ENCODE results near the gene AMIGO2.
"Not testable (repeated sequence)": the region's sequence is repeated elsewhere in the genome, so short reads cannot be mapped to it uniquely, and the experiment has no call there.

The AMIGO2 gene

GRCh38 chr12:47056944-47057343 lies 22.8 kb downstream of the AMIGO2 start:
- H3K4me1 ChIP-seq (ENCODE audit: control insufficient read depth in 1 of 2, insufficient read depth in 2 of 2, low read length in 2 of 2); H3K9me3 ChIP-seq (ENCODE audit: control insufficient read depth in 1 of 2, low read length in 2 of 2); H3K36me3 ChIP-seq (ENCODE audit: control insufficient read depth in 1 of 2, insufficient read depth in 2 of 2, low read length in 2 of 2); H3K27me3 ChIP-seq (ENCODE audit: control insufficient read depth in 1 of 2, insufficient read depth in 2 of 2, low read length in 2 of 2); H3K9ac ChIP-seq (ENCODE audit: low read depth in 1 of 2, low read length in 2 of 2); H3K27ac ChIP-seq (ENCODE audit: low read depth, low read length); H3K4me3 ChIP-seq (ENCODE audit: low read depth in 1 of 2, low read length in 2 of 2): not testable (repeated sequence)

GRCh38 chr12:47055856-47056255 lies 23.9 kb downstream of the AMIGO2 start:
- H3K9ac ChIP-seq (ENCODE audit: low read depth in 1 of 2, low read length in 2 of 2) = not testable (repeated sequence)

DNA sequence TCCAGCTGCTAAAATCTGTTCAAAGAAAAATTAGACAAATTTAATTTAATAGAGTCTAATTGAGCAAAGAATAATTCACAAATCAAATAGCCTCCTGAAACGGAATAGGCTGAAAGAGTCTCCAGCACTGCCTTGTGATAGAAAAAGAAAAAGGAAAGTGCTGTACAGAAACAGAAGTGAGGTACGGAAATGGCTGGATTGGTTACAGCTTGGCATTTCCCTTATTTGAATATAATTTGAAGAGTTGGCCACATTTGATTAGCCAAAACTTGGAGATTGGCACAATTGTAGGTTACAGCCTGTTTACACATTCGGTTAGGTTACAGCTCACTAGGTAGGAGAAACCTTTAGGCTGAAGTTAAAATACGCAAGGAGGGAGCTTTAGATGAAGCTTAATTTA lies 25.1 kb downstream of the AMIGO2 start:
- H3K36me3 ChIP-seq (ENCODE audit: control insufficient read depth in 1 of 2, insufficient read depth in 2 of 2, low read length in 2 of 2) = no peaks in the 10 kb centered on the region
- H3K27ac ChIP-seq (ENCODE audit: low read depth, low read length) = no peak overlapping the region
- H3K9me3 ChIP-seq (ENCODE audit: control insufficient read depth in 1 of 2, low read length in 2 of 2) = peaks cover 7 to 11% of the 10 kb centered on the region in 2 donors
- no peaks in the 10 kb centered on the region for H3K4me1 ChIP-seq (ENCODE audit: control insufficient read depth in 1 of 2, insufficient read depth in 2 of 2, low read length in 2 of 2)
- no peaks in the 10 kb centered on the region for H3K27me3 ChIP-seq (ENCODE audit: control insufficient read depth in 1 of 2, insufficient read depth in 2 of 2, low read length in 2 of 2)
- no peak overlapping the region for H3K9ac ChIP-seq (ENCODE audit: low read depth in 1 of 2, low read length in 2 of 2)
- no peak overlapping the region for H3K4me3 ChIP-seq (ENCODE audit: low read depth in 1 of 2, low read length in 2 of 2)

More at GRCh38 chr12:47055856-47056255, 23.9 kb downstream of the AMIGO2 start:
- not testable (repeated sequence) for H3K27ac ChIP-seq (ENCODE audit: low read depth, low read length); H3K4me3 ChIP-seq (ENCODE audit: low read depth in 1 of 2, low read length in 2 of 2); H3K36me3 ChIP-seq (ENCODE audit: control insufficient read depth in 1 of 2, insufficient read depth in 2 of 2, low read length in 2 of 2); H3K9me3 ChIP-seq (ENCODE audit: control insufficient read depth in 1 of 2, low read length in 2 of 2); H3K4me1 ChIP-seq (ENCODE audit: control insufficient read depth in 1 of 2, insufficient read depth in 2 of 2, low read length in 2 of 2); H3K27me3 ChIP-seq (ENCODE audit: control insufficient read depth in 1 of 2, insufficient read depth in 2 of 2, low read length in 2 of 2)

- no peaks in the 10 kb centered on the region for H3K36me3 ChIP-seq (ENCODE audit: control insufficient read depth in 1 of 2, insufficient read depth in 2 of 2, low read length in 2 of 2)
- no peak overlapping the region for H3K4me3 ChIP-seq (ENCODE audit: low read depth in 1 of 2, low read length in 2 of 2)
- H3K4me1 ChIP-seq (ENCODE audit: control insufficient read depth in 1 of 2, insufficient read depth in 2 of 2, low read length in 2 of 2) = no peaks in the 10 kb centered on the region
- H3K9ac ChIP-seq (ENCODE audit: low read depth in 1 of 2, low read length in 2 of 2) = no peak overlapping the region
- no peak overlapping the region for H3K27ac ChIP-seq (ENCODE audit: low read depth, low read length)
- H3K27me3 ChIP-seq (ENCODE audit: control insufficient read depth in 1 of 2, insufficient read depth in 2 of 2, low read length in 2 of 2) = no peaks in the 10 kb centered on the region
- peaks cover 7 to 11% of the 10 kb centered on the region in 2 donors for H3K9me3 ChIP-seq (ENCODE audit: control insufficient read depth in 1 of 2, low read length in 2 of 2)
These were observed 25.8 kb downstream of the AMIGO2 start for GRCh38 chr12:47053961-47054360.

DNA sequence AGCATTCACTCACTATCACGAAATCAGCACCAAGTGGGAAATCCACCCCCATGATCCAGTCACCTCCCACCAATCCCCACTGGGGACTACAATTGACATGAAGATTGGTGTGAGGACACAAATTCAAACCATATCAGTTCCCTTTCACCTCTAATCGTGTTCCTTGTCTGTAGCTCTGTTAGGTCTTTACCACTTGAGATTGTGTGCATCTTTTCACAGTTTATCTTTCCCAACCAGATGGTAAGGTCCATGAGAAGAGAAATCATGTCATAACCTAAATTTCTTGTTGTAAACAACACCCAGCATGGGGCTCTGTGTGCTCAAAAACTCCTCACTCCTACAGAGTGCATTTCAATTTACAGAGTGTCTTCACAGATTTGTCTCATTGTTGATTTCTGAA lies 27.5 kb downstream of the AMIGO2 start:
- Histone ChIP-seq H3K27ac (ENCODE audit: low read depth, low read length) (no peak overlapping the region), H3K9me3 (ENCODE audit: control insufficient read depth in 1 of 2, low read length in 2 of 2) (peaks cover 7 to 11% of the 10 kb centered on the region in 2 donors), H3K27me3 (ENCODE audit: control insufficient read depth in 1 of 2, insufficient read depth in 2 of 2, low read length in 2 of 2) (no peaks in the 10 kb centered on the region), H3K4me3 (ENCODE audit: low read depth in 1 of 2, low read length in 2 of 2) (no peak overlapping the region), H3K36me3 (ENCODE audit: control insufficient read depth in 1 of 2, insufficient read depth in 2 of 2, low read length in 2 of 2) (no peaks in the 10 kb centered on the region), H3K4me1 (ENCODE audit: control insufficient read depth in 1 of 2, insufficient read depth in 2 of 2, low read length in 2 of 2) (no peaks in the 10 kb centered on the region), H3K9ac (ENCODE audit: low read depth in 1 of 2, low read length in 2 of 2) (no peak overlapping the region)

GRCh38 chr12:47051291-47051690 lies 28.5 kb downstream of the AMIGO2 start:
- H3K9me3 ChIP-seq (ENCODE audit: control insufficient read depth in 1 of 2, low read length in 2 of 2) = peaks cover 7 to 11% of the 10 kb centered on the region in 2 donors
- H3K9ac ChIP-seq (ENCODE audit: low read depth in 1 of 2, low read length in 2 of 2); H3K27ac ChIP-seq (ENCODE audit: low read depth, low read length); H3K4me3 ChIP-seq (ENCODE audit: low read depth in 1 of 2, low read length in 2 of 2); H3K4me1 ChIP-seq (ENCODE audit: control insufficient read depth in 1 of 2, insufficient read depth in 2 of 2, low read length in 2 of 2); H3K36me3 ChIP-seq (ENCODE audit: control insufficient read depth in 1 of 2, insufficient read depth in 2 of 2, low read length in 2 of 2); H3K27me3 ChIP-seq (ENCODE audit: control insufficient read depth in 1 of 2, insufficient read depth in 2 of 2, low read length in 2 of 2): not testable (repeated sequence)

- no peaks in the 10 kb centered on the region for H3K27me3 ChIP-seq (ENCODE audit: control insufficient read depth in 1 of 2, insufficient read depth in 2 of 2, low read length in 2 of 2)
- no peak overlapping the region for H3K9ac ChIP-seq (ENCODE audit: low read depth in 1 of 2, low read length in 2 of 2)
- no peak overlapping the region for H3K4me3 ChIP-seq (ENCODE audit: low read depth in 1 of 2, low read length in 2 of 2)
- H3K4me1 ChIP-seq (ENCODE audit: control insufficient read depth in 1 of 2, insufficient read depth in 2 of 2, low read length in 2 of 2) = no peaks in the 10 kb centered on the region
- H3K9me3 ChIP-seq (ENCODE audit: control insufficient read depth in 1 of 2, low read length in 2 of 2) = peaks cover 7 to 11% of the 10 kb centered on the region in 2 donors
- no peak overlapping the region for H3K27ac ChIP-seq (ENCODE audit: low read depth, low read length)
- no peaks in the 10 kb centered on the region for H3K36me3 ChIP-seq (ENCODE audit: control insufficient read depth in 1 of 2, insufficient read depth in 2 of 2, low read length in 2 of 2)
These were observed 31.2 kb downstream of the AMIGO2 start for GRCh38 chr12:47048541-47048940.

GRCh38 chr12:47041327-47041726 lies 38.4 kb downstream of the AMIGO2 start:
- no peaks in the 10 kb centered on the region for H3K4me1 ChIP-seq (ENCODE audit: control insufficient read depth in 1 of 2, insufficient read depth in 2 of 2, low read length in 2 of 2)
- H3K9ac ChIP-seq (ENCODE audit: low read depth in 1 of 2, low read length in 2 of 2) = no peak overlapping the region
- H3K4me3 ChIP-seq (ENCODE audit: low read depth in 1 of 2, low read length in 2 of 2) = no peak overlapping the region
- no peaks in the 10 kb centered on the region for H3K36me3 ChIP-seq (ENCODE audit: control insufficient read depth in 1 of 2, insufficient read depth in 2 of 2, low read length in 2 of 2)
- H3K27ac ChIP-seq (ENCODE audit: low read depth, low read length) = no peak overlapping the region
- no peaks in the 10 kb centered on the region for H3K9me3 ChIP-seq (ENCODE audit: control insufficient read depth in 1 of 2, low read length in 2 of 2)
- no peaks in the 10 kb centered on the region for H3K27me3 ChIP-seq (ENCODE audit: control insufficient read depth in 1 of 2, insufficient read depth in 2 of 2, low read length in 2 of 2)

DNA sequence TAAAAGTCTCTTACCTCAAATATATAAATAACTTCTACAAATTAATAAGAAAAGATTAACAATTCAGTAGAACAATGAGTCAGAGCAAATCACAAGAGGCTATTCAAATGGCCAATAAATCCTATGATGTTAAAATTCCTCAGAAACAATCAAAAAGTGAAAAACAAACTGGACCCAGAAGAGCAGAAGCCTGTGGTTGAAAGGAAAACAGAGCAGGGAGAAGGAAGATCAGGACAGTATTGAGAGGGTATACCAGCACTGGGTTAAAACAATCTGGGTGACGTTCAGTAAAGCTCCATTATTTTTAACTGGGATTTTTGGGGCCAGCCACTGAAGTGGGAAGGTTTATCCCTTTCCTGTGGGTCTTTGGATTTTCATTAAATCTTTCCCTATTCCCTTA lies 40.0 kb downstream of the AMIGO2 start:
- no peaks in the 10 kb centered on the region for H3K4me1 ChIP-seq (ENCODE audit: control insufficient read depth in 1 of 2, insufficient read depth in 2 of 2, low read length in 2 of 2)
- H3K27me3 ChIP-seq (ENCODE audit: control insufficient read depth in 1 of 2, insufficient read depth in 2 of 2, low read length in 2 of 2) = no peaks in the 10 kb centered on the region
- H3K36me3 ChIP-seq (ENCODE audit: control insufficient read depth in 1 of 2, insufficient read depth in 2 of 2, low read length in 2 of 2) = no peaks in the 10 kb centered on the region
- H3K9ac ChIP-seq (ENCODE audit: low read depth in 1 of 2, low read length in 2 of 2) = no peak overlapping the region
- H3K27ac ChIP-seq (ENCODE audit: low read depth, low read length) = no peak overlapping the region
- H3K4me3 ChIP-seq (ENCODE audit: low read depth in 1 of 2, low read length in 2 of 2) = no peak overlapping the region
- H3K9me3 ChIP-seq (ENCODE audit: control insufficient read depth in 1 of 2, low read length in 2 of 2) = no peaks in the 10 kb centered on the region

DNA sequence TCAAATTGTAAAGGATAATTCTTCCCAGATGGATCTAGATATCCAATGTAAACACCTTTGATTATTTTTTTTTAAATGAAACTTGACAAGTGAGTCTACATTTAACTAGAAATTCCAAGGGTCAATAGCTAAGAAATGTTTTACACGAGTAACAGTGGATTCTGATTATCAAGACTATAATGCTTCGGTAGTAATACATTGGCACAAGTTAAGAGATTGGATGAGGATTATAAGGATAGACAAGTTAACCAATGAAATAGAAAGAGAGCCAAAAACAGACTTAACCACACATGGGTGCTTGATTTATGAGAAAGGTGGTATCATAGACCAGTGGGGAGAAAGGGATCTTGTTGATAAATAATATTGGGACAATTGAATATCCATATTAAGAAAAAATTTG lies 40.7 kb downstream of the AMIGO2 start:
- Histone ChIP-seq H3K36me3 (ENCODE audit: control insufficient read depth in 1 of 2, insufficient read depth in 2 of 2, low read length in 2 of 2) (no peaks in the 10 kb centered on the region), H3K9ac (ENCODE audit: low read depth in 1 of 2, low read length in 2 of 2) (no peak overlapping the region), H3K27me3 (ENCODE audit: control insufficient read depth in 1 of 2, insufficient read depth in 2 of 2, low read length in 2 of 2) (no peaks in the 10 kb centered on the region), H3K4me3 (ENCODE audit: low read depth in 1 of 2, low read length in 2 of 2) (no peak overlapping the region), H3K4me1 (ENCODE audit: control insufficient read depth in 1 of 2, insufficient read depth in 2 of 2, low read length in 2 of 2) (no peaks in the 10 kb centered on the region), H3K9me3 (ENCODE audit: control insufficient read depth in 1 of 2, low read length in 2 of 2) (no peaks in the 10 kb centered on the region), H3K27ac (ENCODE audit: low read depth, low read length) (no peak overlapping the region)

GRCh38 chr12:47038270-47038748 lies 41.5 kb downstream of the AMIGO2 start:
- Histone ChIP-seq H3K36me3 (ENCODE audit: control insufficient read depth in 1 of 2, insufficient read depth in 2 of 2, low read length in 2 of 2) (no peaks in the 10 kb centered on the region), H3K9me3 (ENCODE audit: control insufficient read depth in 1 of 2, low read length in 2 of 2) (no peaks in the 10 kb centered on the region), H3K27me3 (ENCODE audit: control insufficient read depth in 1 of 2, insufficient read depth in 2 of 2, low read length in 2 of 2) (no peaks in the 10 kb centered on the region), H3K9ac (ENCODE audit: low read depth in 1 of 2, low read length in 2 of 2) (no peak overlapping the region), H3K4me3 (ENCODE audit: low read depth in 1 of 2, low read length in 2 of 2) (no peak overlapping the region), H3K27ac (ENCODE audit: low read depth, low read length) (no peak overlapping the region), H3K4me1 (ENCODE audit: control insufficient read depth in 1 of 2, insufficient read depth in 2 of 2, low read length in 2 of 2) (no peaks in the 10 kb centered on the region)
